Osteoblast (primary cell): Measurements from ENCODE around the gene PPT2. TPM values are rescaled to one million over a fixed set of nuclear protein-coding genes. Genes with fewer than 3 reads are reported as not detected.

Source experiments
- DNase-seq: peaks from one replicate; pipeline ENCODE4 v3.0.0; 2011; ENCODE audit warnings: low spot score, mixed read lengths; ENCODE audit not compliant: insufficient read length; ENCODE audit errors: missing footprints
- H2AFZ ChIP-seq: 2 replicates; pipeline ENCODE4 v1.6.0; 2011; ENCODE audit warnings: mild to moderate bottlenecking, low read length
- H3K27ac ChIP-seq: 2 replicates; pipeline ENCODE4 v1.5.1; 2011; ENCODE audit warnings: mild to moderate bottlenecking, low read depth, low read length, moderate library complexity
- H3K27me3 ChIP-seq: 2 replicates; pipeline ENCODE4 v1.6.0; 2012; ENCODE audit warnings: mild to moderate bottlenecking, control low read depth, inconsistent platforms, low read length, moderate library complexity; ENCODE audit not compliant: insufficient read depth
- H3K36me3 ChIP-seq: 2 replicates; pipeline ENCODE4 v1.5.1; 2011; ENCODE audit warnings: mild to moderate bottlenecking, low read length, control low read depth, moderate library complexity; ENCODE audit not compliant: insufficient read depth
- H3K4me1 ChIP-seq: 2 replicates; pipeline ENCODE4 v1.5.1; 2011; ENCODE audit warnings: mild to moderate bottlenecking, low read length, control low read depth, moderate library complexity; ENCODE audit not compliant: insufficient read depth
- H3K4me2 ChIP-seq: 2 replicates; pipeline ENCODE4 v1.6.0; 2011; ENCODE audit warnings: mild to moderate bottlenecking, low read length; ENCODE audit not compliant: insufficient read depth
- H3K4me3 ChIP-seq: fragments of 200-600 bp; sonication (generic); 3 replicates; pipeline ENCODE4 v1.5.1; 2012; ENCODE audit warnings: mild to moderate bottlenecking, low read length, inconsistent platforms; ENCODE audit not compliant: insufficient read depth
- H3K79me2 ChIP-seq: 2 replicates; pipeline ENCODE4 v1.6.0; 2012; ENCODE audit warnings: mild to moderate bottlenecking, low read length, control low read depth, inconsistent platforms; ENCODE audit not compliant: insufficient read depth
- H3K9me3 ChIP-seq: 2 replicates; pipeline ENCODE4 v1.5.1; 2011; ENCODE audit warnings: low read depth, low read length, control low read depth
- H4K20me1 ChIP-seq: 2 replicates; pipeline ENCODE4 v1.6.0; 2012; ENCODE audit warnings: mild to moderate bottlenecking, low read length, control low read depth; ENCODE audit not compliant: insufficient read depth
- CTCF ChIP-seq: IDR thresholded peaks from 2 replicates; pipeline ENCODE4 v1.5.1; 2011; ENCODE audit warnings: mild to moderate bottlenecking, low read depth, low read length, moderate library complexity; ENCODE audit errors: extremely low read depth
- total RNA-seq: library from RNA; depleted of rRNA; stranded (reverse); fragments of >200 nt; gene quantifications from 2 replicates; pipeline ENCODE4 v1.2.3, GENCODE V29; 2012

The PPT2 gene
- total RNA-seq, 1 donor = 8.3 TPM

DNA sequence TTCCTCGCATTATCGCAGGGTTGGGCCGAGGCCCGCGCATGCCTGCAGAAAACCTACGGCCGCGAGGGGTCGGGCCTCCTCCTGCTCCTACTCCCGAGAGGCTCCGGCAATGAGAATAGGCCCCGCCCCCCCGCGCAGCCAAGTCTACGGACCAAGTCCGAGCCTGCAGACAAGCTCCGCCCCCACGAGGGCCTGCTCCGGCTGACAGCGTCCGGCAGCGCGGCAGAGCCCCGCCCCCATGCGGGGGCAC lies 41.6 kb downstream of the PPT2 start:
- peak; percentile 99 for DNase-seq
- Histone ChIP-seq H3K9me3 (no peaks in the 10 kb centered on the region), H3K79me2 (no peaks in the 10 kb centered on the region), H3K4me1 (peaks cover 28% of the 10 kb centered on the region), H3K4me3 (peak overlapping the region; percentile 91), H2AFZ (no peak overlapping the region), H3K4me2 (peak overlapping the region; percentile 99), H3K36me3 (no peaks in the 10 kb centered on the region), H3K27ac (peak overlapping the region; percentile 98), H3K27me3 (no peaks in the 10 kb centered on the region), H4K20me1 (no peaks in the 10 kb centered on the region)
- TF ChIP-seq CTCF = no peak

DNA sequence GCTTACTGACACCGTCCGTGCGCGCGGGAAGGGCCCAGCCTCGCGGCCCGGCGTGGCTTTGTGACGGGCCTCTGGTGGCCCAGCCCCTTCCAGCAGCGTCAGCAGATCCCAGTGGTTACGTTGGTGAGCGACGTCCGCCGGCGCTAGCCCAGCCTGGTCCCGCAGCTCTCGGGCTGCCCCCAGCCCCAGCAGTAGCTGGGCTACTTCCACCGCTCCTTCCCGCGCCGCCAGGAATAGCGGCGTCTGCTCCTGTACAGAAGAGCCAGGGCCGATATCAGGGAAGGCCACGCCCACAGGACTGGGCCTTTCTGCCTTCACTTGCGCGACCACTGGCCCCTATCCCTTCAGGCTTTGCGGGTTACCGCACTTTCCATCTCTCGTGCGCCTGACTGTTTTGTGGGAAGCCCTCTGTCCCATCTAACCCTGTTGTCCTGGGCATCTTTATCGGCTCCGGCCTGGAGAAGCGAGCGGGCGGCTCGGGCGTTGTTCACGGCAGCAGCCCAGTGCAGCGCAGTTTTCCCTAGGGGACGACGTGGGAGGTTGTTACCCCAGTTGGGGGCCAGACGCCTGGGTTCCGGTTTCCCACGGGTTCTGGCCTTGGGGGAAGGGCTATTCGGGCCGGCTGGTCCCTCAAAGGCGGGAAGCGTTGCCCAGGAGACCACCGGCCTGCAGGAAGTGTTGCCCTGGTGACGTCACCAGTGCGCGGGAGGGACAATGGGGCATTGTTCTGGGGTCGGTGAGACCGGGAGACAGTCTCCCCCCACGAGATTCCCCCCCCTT lies 42.2 kb downstream of the PPT2 start:
- TF ChIP-seq CTCF = no peak
- H3K4me2 ChIP-seq = peak overlapping the region; percentile 93
- no peaks in the 10 kb centered on the region for H3K36me3 ChIP-seq

GRCh38 chr6:32196682-32197616 lies 43.0 kb downstream of the PPT2 start:
- Histone ChIP-seq H3K4me2 (peak overlapping the region; percentile 93), H2AFZ (peak overlapping the region; percentile 85)
- peak; percentile 64 for DNase-seq

More for the DNA sequence above, 42.2 kb downstream of the PPT2 start:
- DNase-seq = peak; percentile 93
- Histone ChIP-seq H3K4me1 (peaks cover 28% of the 10 kb centered on the region), H3K9me3 (no peaks in the 10 kb centered on the region), H3K27ac (peak overlapping the region; percentile 98), H3K79me2 (no peaks in the 10 kb centered on the region), H4K20me1 (no peaks in the 10 kb centered on the region), H3K4me3 (peak overlapping the region; percentile 91), H2AFZ (peak overlapping the region; percentile 85), H3K27me3 (no peaks in the 10 kb centered on the region)

More at GRCh38 chr6:32196682-32197616, 43.0 kb downstream of the PPT2 start:
- peaks cover 28% of the 10 kb centered on the region for H3K4me1 ChIP-seq
- H3K36me3 ChIP-seq = no peaks in the 10 kb centered on the region
- peak overlapping the region; percentile 98 for H3K27ac ChIP-seq
- H3K79me2 ChIP-seq = no peaks in the 10 kb centered on the region
- H3K27me3 ChIP-seq = peaks cover 5% of the 10 kb centered on the region
- no peak for TF ChIP-seq CTCF
- H3K4me3 ChIP-seq = peak overlapping the region; percentile 91
- no peaks in the 10 kb centered on the region for H4K20me1 ChIP-seq
- H3K9me3 ChIP-seq = no peaks in the 10 kb centered on the region
